OCI-LY3 (cell line): ENCODE results near the gene RNF166.
A peak's percentile ranks its signal among the peaks of the same experiment; 100 is the strongest.

Experiments
- H2AFZ ChIP-seq: fragments of 200-600, 300-600 bp; shearing (Covaris generic); 2 replicates; pipeline ENCODE4 v1.6.0; 2014; ENCODE audit warnings: antibody characterized with exemption, low read depth, low read length
- H3K27ac ChIP-seq: fragments of 200-600, 300-600 bp; sonication (generic); 2 replicates; pipeline ENCODE4 v1.5.1; 2014; ENCODE audit warnings: mild to moderate bottlenecking, low read length, moderate library complexity, mixed read lengths
- H3K27me3 ChIP-seq: fragments of 200-600, 300-600 bp; sonication (generic); 2 replicates; pipeline ENCODE4 v1.6.1; 2014; ENCODE audit warnings: low read depth, low read length, mixed read lengths
- H3K36me3 ChIP-seq: fragments of 200-600, 300-600 bp; sonication (generic); replicated peaks from 2 replicates; pipeline ENCODE3; 2014; ENCODE audit warnings: low read depth, low read length, mixed read lengths
- H3K4me1 ChIP-seq: fragments of 300-600, 200-600 bp; sonication (generic); 2 replicates; pipeline ENCODE4 v1.6.1; 2014; ENCODE audit warnings: low read length, mixed read lengths
- H3K4me2 ChIP-seq: fragments of 200-600, 300-600 bp; sonication (generic); 2 replicates; pipeline ENCODE4 v1.6.1; 2014; ENCODE audit warnings: low read length, mixed read lengths
- H3K4me3 ChIP-seq: fragments of 300-600, 200-600 bp; sonication (generic); 2 replicates; pipeline ENCODE4 v1.5.1; 2014; ENCODE audit warnings: antibody characterized with exemption, mild to moderate bottlenecking, low read length, moderate library complexity
- H3K79me2 ChIP-seq: fragments of 300-600, 200-600 bp; shearing (Covaris generic); 2 replicates; pipeline ENCODE4 v1.6.1; 2014; ENCODE audit warnings: mild to moderate bottlenecking, low read length, mixed read lengths
- H3K9ac ChIP-seq: fragments of 300-600, 200-600 bp; shearing (Covaris generic); 2 replicates; pipeline ENCODE4 v1.6.0; 2014; ENCODE audit warnings: mild to moderate bottlenecking, low read length, moderate library complexity
- H3K9me3 ChIP-seq: fragments of 200-600, 300-600 bp; shearing (Covaris generic); 2 replicates; pipeline ENCODE4 v1.6.1; 2014; ENCODE audit warnings: low read length, mixed read lengths; ENCODE audit not compliant: insufficient read depth
- H4K20me1 ChIP-seq: fragments of 200-600, 300-600 bp; sonication (generic); 2 replicates; pipeline ENCODE4 v1.6.1; 2016; ENCODE audit warnings: low read length, mixed read lengths; ENCODE audit not compliant: insufficient read depth
- EZH2phosphoT487 ChIP-seq: fragments of 200-600 bp; shearing (Covaris generic); IDR thresholded peaks from 2 replicates; pipeline ENCODE4 v1.6.1; 2018; ENCODE audit warnings: antibody characterized with exemption, mixed run types, low read depth
- TF ChIP-seq, protein P1 (sequence below): fragments of 200-600, 300-600 bp; sonication (generic); IDR thresholded peaks from 2 replicates; pipeline ENCODE4 v1.5.1; 2014; ENCODE audit warnings: antibody characterized with exemption, low read length, low read depth

RNF166 gene

GRCh38 chr16:88677721-88678120 lies 28.5 kb downstream of the RNF166 start:
- TF ChIP-seq EZH2phosphoT487: no peak
- TF ChIP-seq, protein P1, sequence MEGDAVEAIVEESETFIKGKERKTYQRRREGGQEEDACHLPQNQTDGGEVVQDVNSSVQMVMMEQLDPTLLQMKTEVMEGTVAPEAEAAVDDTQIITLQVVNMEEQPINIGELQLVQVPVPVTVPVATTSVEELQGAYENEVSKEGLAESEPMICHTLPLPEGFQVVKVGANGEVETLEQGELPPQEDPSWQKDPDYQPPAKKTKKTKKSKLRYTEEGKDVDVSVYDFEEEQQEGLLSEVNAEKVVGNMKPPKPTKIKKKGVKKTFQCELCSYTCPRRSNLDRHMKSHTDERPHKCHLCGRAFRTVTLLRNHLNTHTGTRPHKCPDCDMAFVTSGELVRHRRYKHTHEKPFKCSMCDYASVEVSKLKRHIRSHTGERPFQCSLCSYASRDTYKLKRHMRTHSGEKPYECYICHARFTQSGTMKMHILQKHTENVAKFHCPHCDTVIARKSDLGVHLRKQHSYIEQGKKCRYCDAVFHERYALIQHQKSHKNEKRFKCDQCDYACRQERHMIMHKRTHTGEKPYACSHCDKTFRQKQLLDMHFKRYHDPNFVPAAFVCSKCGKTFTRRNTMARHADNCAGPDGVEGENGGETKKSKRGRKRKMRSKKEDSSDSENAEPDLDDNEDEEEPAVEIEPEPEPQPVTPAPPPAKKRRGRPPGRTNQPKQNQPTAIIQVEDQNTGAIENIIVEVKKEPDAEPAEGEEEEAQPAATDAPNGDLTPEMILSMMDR: no peak

GRCh38 chr16:88676502-88677242 lies 29.5 kb downstream of the RNF166 start:
- TF ChIP-seq, protein P1: no peak
- TF ChIP-seq EZH2phosphoT487: no peak
- Histone ChIP-seq H3K4me1 (peaks cover 11% of the 10 kb centered on the region), H3K4me3 (no peak overlapping the region), H3K9ac (no peak overlapping the region), H2AFZ (no peak overlapping the region), H3K36me3 (no peaks in the 10 kb centered on the region), H4K20me1 (no peaks in the 10 kb centered on the region), H3K4me2 (no peak overlapping the region), H3K27me3 (no peaks in the 10 kb centered on the region), H3K79me2 (no peaks in the 10 kb centered on the region), H3K9me3 (no peaks in the 10 kb centered on the region), H3K27ac (no peak overlapping the region)

More at GRCh38 chr16:88677721-88678120, 28.5 kb downstream of the RNF166 start:
- Histone ChIP-seq H2AFZ (no peak overlapping the region), H3K4me2 (no peak overlapping the region), H3K79me2 (no peaks in the 10 kb centered on the region), H4K20me1 (no peaks in the 10 kb centered on the region), H3K36me3 (no peaks in the 10 kb centered on the region), H3K27ac (no peak overlapping the region), H3K9me3 (no peaks in the 10 kb centered on the region), H3K4me3 (no peak overlapping the region), H3K27me3 (no peaks in the 10 kb centered on the region), H3K9ac (no peak overlapping the region), H3K4me1 (peaks cover 20% of the 10 kb centered on the region)

DNA sequence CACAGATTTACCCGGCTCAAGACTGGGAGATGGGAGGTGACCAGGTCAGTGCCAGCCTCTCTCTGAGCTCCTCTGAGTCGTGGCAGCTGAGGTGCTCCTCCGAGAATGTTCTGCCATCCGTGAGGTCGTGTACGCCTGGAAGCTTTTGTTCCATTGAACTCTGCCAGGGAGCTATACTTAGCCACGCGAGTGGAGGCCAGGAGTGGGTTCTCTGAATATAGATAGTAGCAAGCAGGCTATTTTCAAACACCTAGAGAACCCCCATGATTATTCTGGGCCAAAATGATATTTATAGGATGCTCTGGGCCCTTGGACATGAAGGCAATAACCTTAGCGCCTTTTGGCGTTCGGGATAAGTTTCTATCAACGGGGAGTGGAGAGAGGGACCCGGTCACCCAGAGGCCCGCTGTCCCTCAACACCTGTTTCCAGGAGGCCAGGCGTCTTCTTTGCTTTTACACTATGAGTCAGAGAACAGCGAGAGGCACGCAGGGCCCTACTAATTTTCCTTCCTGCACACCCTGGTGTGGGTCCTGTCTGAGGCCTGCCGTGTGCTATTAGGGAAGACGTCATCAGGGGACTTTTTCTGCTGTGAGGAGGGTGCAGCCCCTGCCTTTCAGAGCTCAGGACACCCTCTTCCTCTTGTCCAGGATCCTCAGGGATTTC lies 32.4 kb downstream of the RNF166 start:
- TF ChIP-seq, protein P1: no peak
- no peak for TF ChIP-seq EZH2phosphoT487

GRCh38 chr16:88672776-88673175 lies 33.4 kb downstream of the RNF166 start:
- Histone ChIP-seq H3K27ac (no peak overlapping the region), H3K4me3 (no peak overlapping the region), H2AFZ (no peak overlapping the region), H3K79me2 (no peaks in the 10 kb centered on the region), H3K9ac (no peak overlapping the region), H4K20me1 (no peaks in the 10 kb centered on the region), H3K27me3 (no peaks in the 10 kb centered on the region), H3K4me1 (no peaks in the 10 kb centered on the region), H3K9me3 (no peaks in the 10 kb centered on the region), H3K36me3 (peaks cover 3% of the 10 kb centered on the region), H3K4me2 (no peak overlapping the region)
- no peak for TF ChIP-seq EZH2phosphoT487
- TF ChIP-seq, protein P1: peak; percentile 20; the same call in 1 of the 2 replicates

More for the DNA sequence above, 32.4 kb downstream of the RNF166 start:
- no peaks in the 10 kb centered on the region for H3K79me2 ChIP-seq
- no peak overlapping the region for H3K9ac ChIP-seq
- no peak overlapping the region for H2AFZ ChIP-seq
- H4K20me1 ChIP-seq: no peaks in the 10 kb centered on the region
- no peaks in the 10 kb centered on the region for H3K9me3 ChIP-seq
- H3K4me2 ChIP-seq: no peak overlapping the region
- no peaks in the 10 kb centered on the region for H3K27me3 ChIP-seq
- no peaks in the 10 kb centered on the region for H3K4me1 ChIP-seq
- no peak overlapping the region for H3K4me3 ChIP-seq
- H3K27ac ChIP-seq: no peak overlapping the region
- peaks cover under 1% of the 10 kb centered on the region for H3K36me3 ChIP-seq
